ENCODE results near the gene USO1. TPM values are rescaled to one million over a fixed set of nuclear protein-coding genes. Genes with fewer than 3 reads are reported as not detected.

Gene USO1
- total and polyA plus RNA-seq, 2 donors (not counting 3 experiments of a cell fraction or from before 2014, with no cell fraction given): 29.1 to 66.0 TPM

DNA sequence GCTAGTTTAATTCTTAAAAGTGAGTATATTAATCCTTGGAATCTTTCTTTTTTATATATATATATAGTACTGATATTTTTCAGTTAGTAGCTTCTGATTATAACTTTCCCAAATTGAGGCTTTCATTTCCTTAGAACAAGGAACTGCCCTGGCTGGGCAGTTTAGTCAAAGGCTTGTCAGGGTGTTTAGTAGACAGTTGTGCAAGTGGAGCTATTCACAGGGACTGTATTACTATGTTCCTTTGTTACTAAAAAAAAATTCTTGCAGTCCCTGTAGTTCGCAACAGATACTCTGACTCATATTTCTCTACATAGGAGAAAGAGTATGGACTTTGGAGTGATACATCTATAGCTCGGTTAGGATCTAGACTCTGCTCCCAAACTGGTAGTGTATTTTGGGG, 20.8 kb downstream of the USO1 start:
- dilution Hi-C loops (cut with MboI; ENCODE audit: extremely low pct_ligation_motif_present, low sequenced_read_pairs) (no loop called here), intact Hi-C loops (cut with micrococcal nuclease) (loop anchor here (1.0 kb wide), 1 partner anchor 21 kb away; the partner anchor contains the start of gene USO1)
- ChIA-PET POLR2A (interaction anchor here (1.7 to 3.8 kb wide), 3 partner anchors 16 to 72 kb away, joined by 6 to 54 read pairs (median 10); partner anchors contain the start of genes G3BP2 and USO1), CTCF (interaction anchor here (0.9 to 3.9 kb wide), 7 partner anchors 11 to 103 kb away, joined by 3 to 55 read pairs (median 6); partner anchors contain the start of gene USO1)
- Histone ChIP-seq H3K9ac (replicated peaks; ENCODE audit: extremely low read depth, insufficient read depth, low read length) (peak overlapping the region; percentile 54), H4K20me1 (replicated peaks; ENCODE audit: control insufficient read depth, extremely low read depth, insufficient read depth, low read length) (no peaks in the 10 kb centered on the region), H2AFZ (ENCODE audit: low read depth, low read length) (no peak overlapping the region), H3K4me3 (replicated peaks in 1 of 3; ENCODE audit: insufficient read depth in 1 of 3, low read depth in 1 of 3, low read length in 3 of 3) (no peak overlapping the region), H3K27me3 (ENCODE audit: control insufficient read depth in 2 of 2, insufficient read depth in 2 of 2, low read length in 2 of 2) (no peaks in the 10 kb centered on the region), H3K9me1 (replicated peaks; ENCODE audit: control insufficient read depth, extremely low read depth, insufficient read depth, low read length) (no peaks in the 10 kb centered on the region), H3K79me2 (ENCODE audit: control insufficient read depth, insufficient read depth, low read length) (peaks cover 36% of the 10 kb centered on the region), H3K36me3 (ENCODE audit: control insufficient read depth in 2 of 2, extremely low read depth in 1 of 2, insufficient read depth in 2 of 2, low read length in 2 of 2) (no peaks in the 10 kb centered on the region), H3K9me3 (replicated peaks; ENCODE audit: control insufficient read depth, insufficient read depth, low read length) (no peaks in the 10 kb centered on the region), H3K4me2 (ENCODE audit: insufficient read depth, low read length) (peak overlapping the region; percentile 86), H3K4me1 (ENCODE audit: control insufficient read depth, extremely low read depth, insufficient read depth, low read length) (peaks cover 25% of the 10 kb centered on the region), H3K27ac (ENCODE audit: insufficient read depth, low read depth, low read length) (peak overlapping the region; percentile 75)
- TF ChIP-seq POLR2AphosphoS5 (IDR thresholded peaks at IDR 0.05; ENCODE audit: insufficient read depth, low read depth, low read length) (no peak), FOS (IDR thresholded peaks at IDR 0.05; ENCODE audit: borderline replicate concordance, insufficient read depth, low read length) (peak; percentile 9)
- DNase-seq (ENCODE audit: low read depth, low spot score) (peak; percentile 74), FAIRE-seq (no peak)
- no TSS peak for BruUV-seq (replicated peaks)

DNA sequence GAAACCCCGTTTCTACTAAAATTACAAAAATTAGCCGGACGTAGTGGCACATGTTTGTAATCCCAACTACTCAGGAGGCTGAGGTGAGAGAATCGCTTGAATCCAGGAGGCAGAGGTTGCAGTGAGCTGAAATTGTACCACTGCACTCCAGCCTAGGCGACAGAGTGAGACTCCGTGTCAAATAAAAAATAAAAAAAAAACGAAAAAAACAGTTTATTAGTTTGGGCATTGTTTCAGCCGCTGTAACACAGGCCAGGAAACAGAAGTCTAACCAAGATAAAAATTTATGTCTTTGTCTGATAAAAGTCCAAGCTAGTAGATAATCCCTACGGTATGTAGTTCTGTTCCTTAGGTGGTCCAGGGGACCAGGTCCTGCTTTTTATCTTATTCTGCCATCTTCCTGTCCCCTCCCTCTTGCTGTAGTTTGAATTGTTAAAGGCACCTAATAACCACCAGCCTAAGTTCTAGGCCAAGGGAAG, 21.4 kb downstream of the USO1 start:
- POLR2A ChIA-PET: interaction anchor here (1.7 to 3.8 kb wide), 3 partner anchors 16 to 73 kb away, joined by 6 to 54 read pairs (median 10); partner anchors contain the start of genes G3BP2 and USO1
- FAIRE-seq: peak; percentile 77
- BruUV-seq (replicated peaks): no TSS peak
- Histone ChIP-seq H3K4me2 (ENCODE audit: insufficient read depth, low read length) (peak overlapping the region; percentile 86), H3K9me1 (replicated peaks; ENCODE audit: control insufficient read depth, extremely low read depth, insufficient read depth, low read length) (no peaks in the 10 kb centered on the region), H3K4me1 (ENCODE audit: control insufficient read depth, extremely low read depth, insufficient read depth, low read length) (peaks cover 25% of the 10 kb centered on the region), H3K79me2 (ENCODE audit: control insufficient read depth, insufficient read depth, low read length) (peaks cover 33% of the 10 kb centered on the region), H4K20me1 (replicated peaks; ENCODE audit: control insufficient read depth, extremely low read depth, insufficient read depth, low read length) (no peaks in the 10 kb centered on the region), H3K36me3 (ENCODE audit: control insufficient read depth in 2 of 2, extremely low read depth in 1 of 2, insufficient read depth in 2 of 2, low read length in 2 of 2) (no peaks in the 10 kb centered on the region), H3K27me3 (ENCODE audit: control insufficient read depth in 2 of 2, insufficient read depth in 2 of 2, low read length in 2 of 2) (no peaks in the 10 kb centered on the region), H2AFZ (ENCODE audit: low read depth, low read length) (no peak overlapping the region), H3K27ac (ENCODE audit: insufficient read depth, low read depth, low read length) (peak overlapping the region; percentile 75), H3K4me3 (replicated peaks in 1 of 3; ENCODE audit: insufficient read depth in 1 of 3, low read depth in 1 of 3, low read length in 3 of 3) (peak overlapping the region in 1 of 3 experiments; percentile 26), H3K9ac (replicated peaks; ENCODE audit: extremely low read depth, insufficient read depth, low read length) (peak overlapping the region; percentile 54), H3K9me3 (replicated peaks; ENCODE audit: control insufficient read depth, insufficient read depth, low read length) (no peaks in the 10 kb centered on the region)
- CTCF ChIA-PET: interaction anchor here (0.9 to 3.9 kb wide), 7 partner anchors 12 to 102 kb away, joined by 3 to 55 read pairs (median 6); partner anchors contain the start of gene USO1
- intact Hi-C loops (cut with micrococcal nuclease) (loop anchor here (1.0 kb wide), 2 partner anchors 21 to 72 kb away; partner anchors contain the start of genes G3BP2 and USO1), dilution Hi-C loops (cut with MboI; ENCODE audit: extremely low pct_ligation_motif_present, low sequenced_read_pairs) (no loop called here)
- DNase-seq (ENCODE audit: low read depth, low spot score): peak; percentile 95
- no peak for TF ChIP-seq EZH2 (IDR thresholded peaks at IDR 0.05; ENCODE audit: borderline replicate concordance, low read depth, low read length, severe bottlenecking)
- no peak for TF ChIP-seq JUN (IDR thresholded peaks at IDR 0.05; ENCODE audit: borderline replicate concordance, insufficient read depth, insufficient read length, low read depth)
- no peak for TF ChIP-seq POLR2AphosphoS5 (IDR thresholded peaks at IDR 0.05; ENCODE audit: insufficient read depth, low read depth, low read length)
- TF ChIP-seq GATA2 (IDR thresholded peaks at IDR 0.05; ENCODE audit: insufficient read depth, insufficient read length, low read depth, low read length): peak; percentile 81
- TF ChIP-seq CTCF (IDR thresholded peaks at IDR 0.05; ENCODE audit: extremely low read depth in 1 of 2, insufficient read depth in 1 of 2, low read depth in 1 of 2, low read length in 2 of 2): no peak
- no peak for TF ChIP-seq FOS (IDR thresholded peaks at IDR 0.05; ENCODE audit: borderline replicate concordance, insufficient read depth, low read length)
- no peak for TF ChIP-seq MYC (IDR thresholded peaks at IDR 0.05; ENCODE audit: low read depth, low read length)
- no peak for TF ChIP-seq POLR2A (IDR thresholded peaks at IDR 0.05; ENCODE audit: low read depth, low read length)
